ENCODE results near the gene NOL9.

GRCh38 chr1:6528492-6528891, 25.8 kb downstream of the NOL9 start:
- TF ChIP-seq CTCF (IDR thresholded peaks at IDR 0.05), result no peak
- TF ChIP-seq POLR2A (IDR thresholded peaks at IDR 0.05), result no peak
